ENCODE measurements around the gene CSNK1G3. TPM values are rescaled to one million over a fixed set of nuclear protein-coding genes. Genes with fewer than 3 reads are reported as not detected.

Gene CSNK1G3
- total RNA-seq, 4 donors from 2014 or later: 31.2 to 53.7 (median 53.1) TPM

GRCh38 chr5:123561230-123561629 lies 49.3 kb downstream of the CSNK1G3 start:
- H3K27me3 ChIP-seq: no peaks in the 10 kb centered on the region
- H3K27ac ChIP-seq (replicated peaks in 1 of 4): no peak overlapping the region
- no peaks in the 10 kb centered on the region for H3K9me3 ChIP-seq
- intact Hi-C loops (cut with DNase I): no loop called here
- 91% methylated on average over 1 of the region's 1 CpG for WGBS
- H3K36me3 ChIP-seq: peaks cover 0 to 5% (median 0%) of the 10 kb centered on the region in 4 donors
- DNase-seq (ENCODE audit: extremely low spot score): no peak
- H3K4me1 ChIP-seq: peaks cover 0 to 13% (median 10%) of the 10 kb centered on the region in 4 donors
- H3K4me3 ChIP-seq: no peak overlapping the region
- TF ChIP-seq EP300 (IDR thresholded peaks at IDR 0.05): no peak
- no peak for TF ChIP-seq CTCF (IDR thresholded peaks at IDR 0.05)

- peaks cover 0 to 9% (median 0%) of the 10 kb centered on the region in 4 donors for H3K4me1 ChIP-seq
- H3K4me3 ChIP-seq: no peak overlapping the region
- intact Hi-C loops (cut with DNase I): no loop called here
- H3K36me3 ChIP-seq: peaks cover 0 to 21% (median 1%) of the 10 kb centered on the region in 4 donors
- no peaks in the 10 kb centered on the region for H3K9me3 ChIP-seq
- no peak overlapping the region for H3K27ac ChIP-seq (replicated peaks in 1 of 4)
- TF ChIP-seq POLR2AphosphoS5 (IDR thresholded peaks at IDR 0.05): no peak
- TF ChIP-seq CTCF (IDR thresholded peaks at IDR 0.05): no peak
- TF ChIP-seq EP300 (IDR thresholded peaks at IDR 0.05): no peak
- H3K27me3 ChIP-seq: no peaks in the 10 kb centered on the region
- no peak for DNase-seq (ENCODE audit: extremely low spot score)
Observed at GRCh38 chr5:123571927-123572326, 60.0 kb downstream of the CSNK1G3 start.

- intact Hi-C loops (cut with DNase I): no loop called here
- no peak overlapping the region for H3K4me3 ChIP-seq
- no peak for DNase-seq (ENCODE audit: extremely low spot score)
- TF ChIP-seq CTCF (IDR thresholded peaks at IDR 0.05) (no peak), EP300 (IDR thresholded peaks at IDR 0.05) (no peak), POLR2A (IDR thresholded peaks at IDR 0.05; ENCODE audit: low read depth) (no peak), POLR2AphosphoS5 (IDR thresholded peaks at IDR 0.05) (no peak)
- H3K27me3 ChIP-seq: no peaks in the 10 kb centered on the region
- H3K4me1 ChIP-seq: peaks cover 0 to 4% (median 0%) of the 10 kb centered on the region in 4 donors
- H3K27ac ChIP-seq (replicated peaks in 1 of 4): no peak overlapping the region
- H3K9me3 ChIP-seq: no peaks in the 10 kb centered on the region
- peaks cover 0 to 28% (median 7%) of the 10 kb centered on the region in 4 donors for H3K36me3 ChIP-seq
Observed at GRCh38 chr5:123578390-123578789, 66.4 kb downstream of the CSNK1G3 start.

- Histone ChIP-seq H3K4me1 (peaks cover 0 to 4% (median 0%) of the 10 kb centered on the region in 4 donors), H3K9me3 (no peaks in the 10 kb centered on the region), H3K27ac (replicated peaks in 1 of 4) (no peak overlapping the region), H3K27me3 (no peaks in the 10 kb centered on the region), H3K36me3 (peaks cover 0 to 24% (median 9%) of the 10 kb centered on the region in 4 donors), H3K4me3 (no peak overlapping the region)
- intact Hi-C loops (cut with DNase I): no loop called here
- DNase-seq (ENCODE audit: extremely low spot score): no peak
- TF ChIP-seq EP300 (IDR thresholded peaks at IDR 0.05) (no peak), POLR2A (IDR thresholded peaks at IDR 0.05; ENCODE audit: low read depth) (no peak), CTCF (IDR thresholded peaks at IDR 0.05) (no peak), POLR2AphosphoS5 (IDR thresholded peaks at IDR 0.05) (no peak)
- WGBS: 77% methylated on average over 3 of the region's 3 CpGs
Observed at GRCh38 chr5:123579410-123579809, 67.4 kb downstream of the CSNK1G3 start.

GRCh38 chr5:123582550-123583285 lies 70.7 kb downstream of the CSNK1G3 start:
- no peaks in the 10 kb centered on the region for H3K9me3 ChIP-seq
- H3K36me3 ChIP-seq: peaks cover 0 to 5% (median 1%) of the 10 kb centered on the region in 4 donors
- H3K4me1 ChIP-seq: peaks cover 0 to 4% (median 0%) of the 10 kb centered on the region in 4 donors
- no peak overlapping the region for H3K4me3 ChIP-seq
- no peaks in the 10 kb centered on the region for H3K27me3 ChIP-seq
- no peak for DNase-seq (ENCODE audit: extremely low spot score)
- TF ChIP-seq POLR2AphosphoS5 (IDR thresholded peaks at IDR 0.05) (no peak), POLR2A (IDR thresholded peaks at IDR 0.05; ENCODE audit: low read depth) (no peak), EP300 (IDR thresholded peaks at IDR 0.05) (no peak), CTCF (IDR thresholded peaks at IDR 0.05) (no peak)
- no peak overlapping the region for H3K27ac ChIP-seq (replicated peaks in 1 of 4)
- intact Hi-C loops (cut with DNase I): no loop called here
- WGBS: 83% methylated on average over 4 of the region's 4 CpGs

Data from esophagus muscularis mucosa (tissue), 4 donors.